OCI-LY3 (cell line): Measurements from ENCODE around the gene MARCHF9.

Experiments
- EZH2phosphoT487 ChIP-seq: fragments of 200-600 bp; shearing (Covaris generic); IDR thresholded peaks from 2 replicates; pipeline ENCODE4 v1.6.1; 2018; ENCODE audit warnings: antibody characterized with exemption, mixed run types, low read depth
- TF ChIP-seq, protein P1 (sequence below): fragments of 200-600, 300-600 bp; sonication (generic); IDR thresholded peaks from 2 replicates; pipeline ENCODE4 v1.5.1; 2014; ENCODE audit warnings: antibody characterized with exemption, low read length, low read depth

DNA sequence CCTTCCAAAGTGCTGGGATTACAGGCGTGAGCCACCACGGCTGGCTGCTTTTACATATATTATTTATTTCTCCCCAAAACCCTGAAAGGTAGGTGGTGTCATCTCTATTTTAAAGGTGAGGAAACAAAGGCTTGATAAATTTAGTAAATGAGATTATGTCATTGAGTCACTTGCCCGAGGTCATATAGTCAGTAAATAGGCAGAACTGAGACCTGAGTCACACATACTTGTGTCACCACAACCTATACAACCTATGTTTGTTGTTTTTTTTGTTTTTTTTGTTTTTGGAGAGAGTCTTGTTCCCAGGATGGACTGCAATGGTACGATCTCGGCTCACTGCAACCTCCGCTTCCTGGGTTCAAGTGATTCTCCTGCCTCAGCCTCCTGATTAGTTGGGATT, 40.5 kb downstream of the MARCHF9 start:
- TF ChIP-seq, protein P1, sequence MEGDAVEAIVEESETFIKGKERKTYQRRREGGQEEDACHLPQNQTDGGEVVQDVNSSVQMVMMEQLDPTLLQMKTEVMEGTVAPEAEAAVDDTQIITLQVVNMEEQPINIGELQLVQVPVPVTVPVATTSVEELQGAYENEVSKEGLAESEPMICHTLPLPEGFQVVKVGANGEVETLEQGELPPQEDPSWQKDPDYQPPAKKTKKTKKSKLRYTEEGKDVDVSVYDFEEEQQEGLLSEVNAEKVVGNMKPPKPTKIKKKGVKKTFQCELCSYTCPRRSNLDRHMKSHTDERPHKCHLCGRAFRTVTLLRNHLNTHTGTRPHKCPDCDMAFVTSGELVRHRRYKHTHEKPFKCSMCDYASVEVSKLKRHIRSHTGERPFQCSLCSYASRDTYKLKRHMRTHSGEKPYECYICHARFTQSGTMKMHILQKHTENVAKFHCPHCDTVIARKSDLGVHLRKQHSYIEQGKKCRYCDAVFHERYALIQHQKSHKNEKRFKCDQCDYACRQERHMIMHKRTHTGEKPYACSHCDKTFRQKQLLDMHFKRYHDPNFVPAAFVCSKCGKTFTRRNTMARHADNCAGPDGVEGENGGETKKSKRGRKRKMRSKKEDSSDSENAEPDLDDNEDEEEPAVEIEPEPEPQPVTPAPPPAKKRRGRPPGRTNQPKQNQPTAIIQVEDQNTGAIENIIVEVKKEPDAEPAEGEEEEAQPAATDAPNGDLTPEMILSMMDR, result no peak
- no peak for TF ChIP-seq EZH2phosphoT487
